ENCODE measurements around the gene ENTHD1.
"Not testable (repeated sequence)": the region's sequence is repeated elsewhere in the genome, so short reads cannot be mapped to it uniquely, and the experiment has no call there.

ENTHD1 gene

GRCh38 chr22:39894554-39895092 lies 1.1 kb upstream of the ENTHD1 start:
- no peak for DNase-seq (ENCODE audit: low read depth)
- H3K4me3 ChIP-seq (ENCODE audit: low read depth, low read length), result no peak overlapping the region
- TF ChIP-seq CTCF (IDR thresholded peaks at IDR 0.05; ENCODE audit: insufficient read depth, low read depth, low read length, missing control alignments), result no peak

GRCh38 chr22:39889924-39890323 lies 3.6 kb downstream of the ENTHD1 start:
- DNase-seq (ENCODE audit: low read depth); H3K4me3 ChIP-seq (ENCODE audit: low read depth, low read length): not testable (repeated sequence)

GRCh38 chr22:39883057-39883456 lies 10.5 kb downstream of the ENTHD1 start:
- no peak overlapping the region for H3K4me3 ChIP-seq (ENCODE audit: low read depth, low read length)
- TF ChIP-seq CTCF (IDR thresholded peaks at IDR 0.05; ENCODE audit: insufficient read depth, low read depth, low read length, missing control alignments), result no peak
- DNase-seq (ENCODE audit: low read depth), result no peak

- no peak for DNase-seq (ENCODE audit: low read depth)
- TF ChIP-seq CTCF (IDR thresholded peaks at IDR 0.05; ENCODE audit: insufficient read depth, low read depth, low read length, missing control alignments), result no peak
- H3K4me3 ChIP-seq (ENCODE audit: low read depth, low read length), result no peak overlapping the region
Measured at GRCh38 chr22:39880722-39881121, 12.8 kb downstream of the ENTHD1 start.

DNA sequence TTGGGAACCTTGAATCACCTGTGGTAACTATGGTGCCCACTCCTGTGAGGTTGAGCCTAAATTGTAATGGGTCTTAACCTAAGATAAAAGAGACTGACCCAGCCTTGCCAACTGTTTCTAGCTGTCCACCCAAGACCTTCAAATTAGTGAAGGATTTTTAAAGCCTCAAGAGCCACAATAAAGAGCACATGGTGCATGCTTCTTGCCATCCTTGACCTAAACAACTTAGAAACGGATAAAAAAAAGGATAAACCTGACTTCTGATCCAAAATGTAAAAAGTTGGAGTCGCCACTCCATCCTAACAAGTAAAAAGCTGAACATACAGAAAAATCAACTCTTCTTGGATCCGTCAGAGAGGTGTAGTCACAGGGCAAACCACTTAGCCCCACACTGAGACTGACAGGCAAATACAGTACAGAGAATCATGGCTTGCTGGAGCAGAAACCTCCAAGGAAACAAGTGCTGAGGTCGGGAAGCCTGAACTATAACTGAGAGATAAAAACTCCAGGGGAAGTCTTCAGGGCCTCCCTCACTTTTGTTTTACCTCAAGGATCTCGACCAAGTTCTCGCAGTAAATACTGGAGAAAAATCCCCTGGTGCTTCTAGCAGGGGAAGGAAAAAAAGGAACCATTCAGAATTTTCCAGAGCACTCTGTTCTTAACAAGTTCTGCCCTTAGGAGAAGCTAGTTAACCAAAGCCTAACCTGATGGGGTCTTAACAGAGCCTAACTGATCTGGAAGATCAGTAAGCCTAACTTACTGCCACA lies 16.3 kb downstream of the ENTHD1 start:
- TF ChIP-seq CTCF (IDR thresholded peaks at IDR 0.05; ENCODE audit: insufficient read depth, low read depth, low read length, missing control alignments), result no peak

DNA sequence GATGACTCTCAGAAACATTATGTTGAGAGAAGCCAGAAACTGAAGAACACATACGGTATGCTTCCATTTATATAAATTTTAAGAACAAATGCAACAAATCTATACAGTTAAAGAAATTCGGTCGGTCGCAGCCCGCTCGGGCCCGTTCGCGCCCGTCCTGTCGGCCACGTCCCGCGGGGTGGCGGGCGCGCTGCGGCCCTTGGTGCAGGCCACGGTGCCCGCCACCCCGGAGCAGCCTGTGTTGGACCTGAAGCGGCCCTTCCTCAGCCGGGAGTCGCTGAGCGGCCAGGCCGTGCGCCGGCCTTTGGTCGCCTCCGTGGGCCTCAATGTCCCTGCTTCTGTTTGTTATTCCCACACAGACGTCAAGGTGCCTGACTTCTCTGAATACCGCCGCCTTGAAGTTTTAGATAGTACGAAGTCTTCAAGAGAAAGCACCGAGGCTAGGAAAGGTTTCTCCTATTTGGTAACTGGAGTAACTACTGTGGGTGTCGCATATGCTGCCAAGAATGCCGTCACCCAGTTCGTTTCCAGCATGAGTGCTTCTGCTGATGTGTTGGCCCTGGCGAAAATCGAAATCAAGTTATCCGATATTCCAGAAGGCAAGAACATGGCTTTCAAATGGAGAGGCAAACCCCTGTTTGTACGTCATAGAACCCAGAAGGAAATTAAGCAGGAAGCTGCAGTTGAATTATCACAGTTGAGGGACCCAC lies 18.2 kb downstream of the ENTHD1 start:
- DNase-seq (ENCODE audit: low read depth); H3K4me3 ChIP-seq (ENCODE audit: low read depth, low read length): not testable (repeated sequence)

More for the DNA sequence above, 16.3 kb downstream of the ENTHD1 start:
- DNase-seq (ENCODE audit: low read depth), result no peak
- no peak overlapping the region for H3K4me3 ChIP-seq (ENCODE audit: low read depth, low read length)

DNA sequence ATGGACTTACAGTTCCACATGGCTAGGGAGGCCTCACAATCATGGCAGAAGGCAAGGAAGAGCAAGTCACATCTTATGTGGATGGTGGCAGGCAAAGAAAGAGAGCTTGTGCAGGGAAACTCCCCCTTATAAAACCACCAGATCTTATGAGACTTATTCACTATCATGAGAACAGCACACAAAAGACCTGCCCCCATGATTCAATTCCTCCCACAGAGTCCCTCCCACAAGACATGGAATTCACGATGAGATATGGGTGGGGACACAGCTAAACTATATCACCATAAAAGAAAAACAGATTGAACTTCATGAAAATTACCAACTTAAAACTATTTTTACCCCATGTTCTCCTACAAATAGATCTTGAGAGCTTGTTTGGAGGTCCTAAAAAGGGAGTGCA lies 19.6 kb downstream of the ENTHD1 start:
- no peak overlapping the region for H3K4me3 ChIP-seq (ENCODE audit: low read depth, low read length)
- TF ChIP-seq CTCF (IDR thresholded peaks at IDR 0.05; ENCODE audit: insufficient read depth, low read depth, low read length, missing control alignments), result no peak
- DNase-seq (ENCODE audit: low read depth), result no peak
